OCI-LY7 (cell line): ENCODE measurements around the gene TBPL2. TPM values are rescaled to one million over a fixed set of nuclear protein-coding genes. Genes with fewer than 3 reads are reported as not detected.

Experiments
- BruUV-seq: library from RNA; stranded (reverse); fragments of 400-500 nt; replicated peaks from 2 replicates; lab custom pipeline; 2021; lab: Mats Ljungman, UMichigan
- CTCF ChIA-PET: fragments of 300-600 bp; sonication (Branson Sonifier 250); formaldehyde crosslinking; loops from one replicate; lab custom pipeline; 2022; ENCODE audit warnings: antibody characterized with exemption; ENCODE audit not compliant: unreplicated experiment; lab: Charles Lee
- POLR2A ChIA-PET: fragments of 300-600 bp; sonication (Branson Sonifier 250); formaldehyde crosslinking; loops from one replicate; lab custom pipeline; 2022; ENCODE audit warnings: antibody characterized with exemption; lab: Charles Lee
- DNase-seq: peaks from one replicate; pipeline ENCODE4 v3.0.0-alpha.2; 2015; ENCODE audit warnings: low spot score
- H2AFZ ChIP-seq: fragments of 200-600 bp; sonication (generic), shearing (Covaris generic); 2 replicates; pipeline ENCODE4 v1.6.1; 2014; ENCODE audit warnings: mild to moderate bottlenecking, antibody characterized with exemption, low read length, moderate library complexity
- H3K27ac ChIP-seq: fragments of 200-600 bp; sonication (generic); 2 replicates; pipeline ENCODE4 v1.5.1; 2014; ENCODE audit warnings: mixed run types, low read depth, mild to moderate bottlenecking, moderate library complexity, low read length, inconsistent platforms; ENCODE audit not compliant: poor library complexity, severe bottlenecking
- H3K36me3 ChIP-seq: fragments of 200-600 bp; sonication (generic); 2 replicates; pipeline ENCODE4 v1.6.1; 2014; ENCODE audit warnings: mild to moderate bottlenecking, antibody characterized with exemption, low read length, moderate library complexity, mixed read lengths; ENCODE audit not compliant: insufficient read depth
- H3K4me1 ChIP-seq: fragments of 200-600 bp; sonication (generic); 2 replicates; pipeline ENCODE4 v1.5.1; 2014; ENCODE audit warnings: mild to moderate bottlenecking, low read length; ENCODE audit not compliant: insufficient read depth, poor library complexity, severe bottlenecking
- H3K4me2 ChIP-seq: fragments of 200-600 bp; sonication (generic); 2 replicates; pipeline ENCODE4 v1.6.1; 2014; ENCODE audit warnings: mild to moderate bottlenecking, low read length
- H3K4me3 ChIP-seq: fragments of 200-600 bp; sonication (generic); 2 replicates; pipeline ENCODE4 v1.5.1; 2014; ENCODE audit warnings: mild to moderate bottlenecking, low read depth, low read length; ENCODE audit not compliant: poor library complexity, severe bottlenecking
- H3K79me2 ChIP-seq: fragments of 200-600 bp; sonication (generic); 2 replicates; pipeline ENCODE4 v1.6.1; 2016; ENCODE audit warnings: low read depth, mild to moderate bottlenecking, low read length, moderate library complexity, mixed read lengths; ENCODE audit not compliant: insufficient read depth
- H3K9me2 ChIP-seq: fragments of 200-600 bp; sonication (generic); 2 replicates; pipeline ENCODE4 v1.6.1; 2016; ENCODE audit warnings: mild to moderate bottlenecking, low read length, mixed read lengths; ENCODE audit not compliant: insufficient read depth
- H3K9me3 ChIP-seq: fragments of 200-600 bp; sonication (generic); 2 replicates; pipeline ENCODE4 v1.6.1; 2014; ENCODE audit warnings: mild to moderate bottlenecking, mixed run types, low read length, mixed read lengths
- H4K20me1 ChIP-seq: fragments of 200-600 bp; sonication (generic); 2 replicates; pipeline ENCODE4 v1.6.1; 2014; ENCODE audit warnings: mild to moderate bottlenecking, antibody characterized with exemption, low read length, moderate library complexity, mixed read lengths; ENCODE audit not compliant: insufficient read depth
- EZH2phosphoT487 ChIP-seq: fragments of 200-600 bp; sonication (generic); IDR thresholded peaks from 2 replicates; pipeline ENCODE4 v1.6.1; 2018; ENCODE audit warnings: low read depth, borderline replicate concordance, mild to moderate bottlenecking, mixed run types, antibody characterized with exemption, low read length, moderate library complexity, mixed read lengths
- intact Hi-C: fragments of 100-400 bp; cut with micrococcal nuclease; formaldehyde crosslinking; loops from one replicate; pipeline ENCODE4 v1.10.0; 2022; ENCODE audit not compliant: unreplicated experiment
- total RNA-seq, 2 experiments: library from RNA; depleted of rRNA in 1 of 2; stranded (reverse); fragments of >200 nt in 1 of 2; shearing (Covaris generic) in 1 of 2; gene quantifications; 2 replicates each; pipeline ENCODE4 v1.2.3, GENCODE V29; 2014 to 2022
- TF ChIP-seq, protein P1 (sequence below): fragments of 200-600 bp; sonication (generic); conservative IDR thresholded peaks from 2 replicates; pipeline ENCODE4 v1.5.1; 2014; ENCODE audit warnings: mild to moderate bottlenecking, antibody characterized with exemption, low read length, moderate library complexity, mixed read lengths

TBPL2 gene
- total RNA-seq, 2 experiments from 2014 or later, result not detected

- Histone ChIP-seq H3K9me3 (no peaks in the 10 kb centered on the region), H3K4me1 (no peaks in the 10 kb centered on the region), H4K20me1 (no peaks in the 10 kb centered on the region), H3K79me2 (no peaks in the 10 kb centered on the region), H3K9me2 (no peaks in the 10 kb centered on the region), H3K4me3 (no peak overlapping the region), H2AFZ (no peak overlapping the region), H3K27ac (no peak overlapping the region), H3K36me3 (0 out of 2 replicates have a peak, but pooled peaks cover 5% of the 10 kb centered on the region), H3K4me2 (no peak overlapping the region)
- CTCF ChIA-PET, result no interaction called here
- no peak for TF ChIP-seq EZH2phosphoT487
- TF ChIP-seq, protein P1, sequence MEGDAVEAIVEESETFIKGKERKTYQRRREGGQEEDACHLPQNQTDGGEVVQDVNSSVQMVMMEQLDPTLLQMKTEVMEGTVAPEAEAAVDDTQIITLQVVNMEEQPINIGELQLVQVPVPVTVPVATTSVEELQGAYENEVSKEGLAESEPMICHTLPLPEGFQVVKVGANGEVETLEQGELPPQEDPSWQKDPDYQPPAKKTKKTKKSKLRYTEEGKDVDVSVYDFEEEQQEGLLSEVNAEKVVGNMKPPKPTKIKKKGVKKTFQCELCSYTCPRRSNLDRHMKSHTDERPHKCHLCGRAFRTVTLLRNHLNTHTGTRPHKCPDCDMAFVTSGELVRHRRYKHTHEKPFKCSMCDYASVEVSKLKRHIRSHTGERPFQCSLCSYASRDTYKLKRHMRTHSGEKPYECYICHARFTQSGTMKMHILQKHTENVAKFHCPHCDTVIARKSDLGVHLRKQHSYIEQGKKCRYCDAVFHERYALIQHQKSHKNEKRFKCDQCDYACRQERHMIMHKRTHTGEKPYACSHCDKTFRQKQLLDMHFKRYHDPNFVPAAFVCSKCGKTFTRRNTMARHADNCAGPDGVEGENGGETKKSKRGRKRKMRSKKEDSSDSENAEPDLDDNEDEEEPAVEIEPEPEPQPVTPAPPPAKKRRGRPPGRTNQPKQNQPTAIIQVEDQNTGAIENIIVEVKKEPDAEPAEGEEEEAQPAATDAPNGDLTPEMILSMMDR, result no peak
- BruUV-seq, result no TSS peak
- POLR2A ChIA-PET, result interaction anchor here (1.0 kb wide), 1 partner anchor 120 kb away, joined by 3 read pairs; no protein-coding TSS in a partner anchor
- no peak for DNase-seq
- intact Hi-C loops, result no loop called here
Observed at GRCh38 chr14:55388160-55388559, 52.3 kb downstream of the TBPL2 start.

- no peaks in the 10 kb centered on the region for H3K9me2 ChIP-seq
- no peak for DNase-seq
- H3K9me3 ChIP-seq, result no peaks in the 10 kb centered on the region
- TF ChIP-seq, protein P1, result no peak
- TF ChIP-seq EZH2phosphoT487, result no peak
- no peaks in the 10 kb centered on the region for H3K79me2 ChIP-seq
- no peak overlapping the region for H3K27ac ChIP-seq
- H3K4me1 ChIP-seq, result no peaks in the 10 kb centered on the region
- H2AFZ ChIP-seq, result no peak overlapping the region
- intact Hi-C loops, result no loop called here
- no TSS peak for BruUV-seq
- ChIA-PET POLR2A (no interaction called here), CTCF (no interaction called here)
- no peaks in the 10 kb centered on the region for H4K20me1 ChIP-seq
- H3K4me3 ChIP-seq, result no peak overlapping the region
- H3K36me3 ChIP-seq, result 0 out of 2 replicates have a peak, but pooled peaks cover 5% of the 10 kb centered on the region
- no peak overlapping the region for H3K4me2 ChIP-seq
Observed at GRCh38 chr14:55387121-55387520, 53.3 kb downstream of the TBPL2 start.

DNA sequence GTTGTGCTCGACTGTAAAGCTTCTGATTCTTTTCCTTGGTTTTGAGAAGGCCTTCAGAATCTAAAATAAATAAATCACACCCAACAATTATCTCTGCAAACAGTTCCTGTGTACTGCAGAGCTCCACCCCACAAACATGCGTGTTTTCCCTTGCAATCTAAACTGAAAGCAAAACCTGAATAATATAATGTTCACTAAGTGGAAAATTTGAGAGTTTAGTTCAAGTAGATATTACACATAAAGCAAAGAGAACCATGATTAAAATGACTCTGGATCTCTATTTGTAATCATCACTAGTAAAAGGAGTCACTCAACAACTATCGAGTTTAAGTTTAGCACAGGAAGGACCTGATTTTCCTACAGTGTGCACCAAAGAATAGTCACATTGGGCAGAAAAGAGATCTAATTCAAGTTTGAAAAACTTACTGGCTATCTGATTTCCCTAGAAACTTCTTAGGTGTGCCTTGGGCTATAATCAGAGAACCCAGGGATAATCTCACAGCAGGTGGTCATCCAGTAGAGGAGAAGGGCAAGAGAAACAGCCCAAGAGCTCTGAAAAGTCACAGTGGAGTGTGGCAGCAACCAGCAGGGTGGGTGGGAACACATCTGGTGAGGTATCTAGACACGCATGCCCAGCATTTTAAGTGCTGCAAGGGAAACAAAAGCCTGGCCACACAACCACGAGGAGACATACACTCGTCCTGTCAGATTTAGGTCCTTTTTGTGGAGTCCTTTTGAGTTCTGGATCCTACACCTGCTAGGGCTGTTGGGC lies 54.2 kb downstream of the TBPL2 start:
- BruUV-seq, result no TSS peak
- POLR2A ChIA-PET, result no interaction called here
- no peak for DNase-seq

More for the DNA sequence above, 54.2 kb downstream of the TBPL2 start:
- no peaks in the 10 kb centered on the region for H3K79me2 ChIP-seq
- H3K27ac ChIP-seq, result no peak overlapping the region
- H3K4me2 ChIP-seq, result no peak overlapping the region
- H4K20me1 ChIP-seq, result no peaks in the 10 kb centered on the region
- no peaks in the 10 kb centered on the region for H3K9me2 ChIP-seq
- H3K4me3 ChIP-seq, result no peak overlapping the region
- TF ChIP-seq, protein P1, result no peak
- no peak for TF ChIP-seq EZH2phosphoT487
- intact Hi-C loops, result no loop called here
- H3K36me3 ChIP-seq, result peaks cover 13% of the 10 kb centered on the region; the same call in 1 of the 2 replicates
- H2AFZ ChIP-seq, result no peak overlapping the region
- H3K9me3 ChIP-seq, result no peaks in the 10 kb centered on the region
- CTCF ChIA-PET, result no interaction called here
- no peaks in the 10 kb centered on the region for H3K4me1 ChIP-seq
